Measurements from ENCODE around the gene FGF16. TPM values are rescaled to one million over a fixed set of nuclear protein-coding genes. Genes with fewer than 3 reads are reported as not detected.
"Not testable (repeated sequence)": the region's sequence is repeated elsewhere in the genome, so short reads cannot be mapped to it uniquely, and the experiment has no call there.

FGF16 gene
- polyA plus RNA-seq, 1 of the 3 experiments (the other 2 are of a cell fraction) = not detected

DNA sequence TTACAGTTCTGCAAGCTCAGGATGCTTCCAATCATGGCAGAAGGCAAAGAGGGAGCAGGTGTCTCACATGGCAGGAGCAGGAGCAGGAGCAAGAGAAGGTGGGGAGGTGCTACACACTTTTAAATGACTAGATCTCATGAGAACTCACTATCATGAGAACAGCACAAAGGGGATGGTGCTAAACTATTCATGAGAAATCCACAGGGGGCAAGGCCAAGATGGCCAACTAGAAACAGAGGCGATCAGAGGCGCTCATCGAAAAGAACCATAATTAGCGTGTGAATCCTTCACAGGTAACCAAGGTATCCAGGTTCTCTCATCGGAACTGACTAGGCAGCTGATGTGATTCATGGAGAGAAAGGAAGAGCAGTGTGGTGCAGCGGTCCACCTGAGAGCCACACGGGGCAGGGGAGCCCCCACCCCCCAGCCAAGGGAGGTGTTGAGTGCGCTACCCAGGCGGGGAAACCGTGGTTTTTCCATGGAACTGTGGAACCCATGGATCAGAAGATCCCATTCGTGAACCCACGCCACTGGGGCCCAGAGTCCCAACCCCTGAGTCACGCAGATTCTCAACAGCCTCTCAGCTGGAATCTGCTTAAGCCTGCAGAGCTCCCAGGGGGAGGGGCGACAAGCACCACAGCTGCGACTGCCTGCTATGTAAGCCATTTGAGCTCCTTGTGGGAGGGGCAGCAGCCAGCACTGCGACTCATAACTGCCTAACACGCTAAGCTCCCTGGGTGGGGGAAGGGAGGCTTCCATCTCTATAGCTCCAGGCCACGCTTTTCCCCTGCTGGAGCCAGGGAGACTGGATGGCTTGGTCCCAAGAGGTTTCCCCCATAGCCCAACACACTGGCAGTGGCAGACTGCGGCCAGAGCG, 46.7 kb downstream of the FGF16 start:
- H3K9me2 ChIP-seq = no peaks in the 10 kb centered on the region
- H3K27ac ChIP-seq (ENCODE audit: low read depth in 2 of 2, low read length in 1 of 2) = no peak overlapping the region
- H4K20me1 ChIP-seq (ENCODE audit: insufficient read depth) = no peaks in the 10 kb centered on the region
- ChIA-PET POLR2A (no interaction called here), CTCF (no interaction called here)
- no peaks in the 10 kb centered on the region for H3F3A ChIP-seq (replicated peaks; ENCODE audit: insufficient read depth)
- no peak for TF ChIP-seq JUND (IDR thresholded peaks at IDR 0.05)
- TF ChIP-seq MXI1 (IDR thresholded peaks at IDR 0.05; ENCODE audit: low read depth, low read length) = no peak
- no peak for TF ChIP-seq EZH2phosphoT487 (IDR thresholded peaks at IDR 0.05; ENCODE audit: borderline replicate concordance, low read depth)
- TF ChIP-seq, protein P1, sequence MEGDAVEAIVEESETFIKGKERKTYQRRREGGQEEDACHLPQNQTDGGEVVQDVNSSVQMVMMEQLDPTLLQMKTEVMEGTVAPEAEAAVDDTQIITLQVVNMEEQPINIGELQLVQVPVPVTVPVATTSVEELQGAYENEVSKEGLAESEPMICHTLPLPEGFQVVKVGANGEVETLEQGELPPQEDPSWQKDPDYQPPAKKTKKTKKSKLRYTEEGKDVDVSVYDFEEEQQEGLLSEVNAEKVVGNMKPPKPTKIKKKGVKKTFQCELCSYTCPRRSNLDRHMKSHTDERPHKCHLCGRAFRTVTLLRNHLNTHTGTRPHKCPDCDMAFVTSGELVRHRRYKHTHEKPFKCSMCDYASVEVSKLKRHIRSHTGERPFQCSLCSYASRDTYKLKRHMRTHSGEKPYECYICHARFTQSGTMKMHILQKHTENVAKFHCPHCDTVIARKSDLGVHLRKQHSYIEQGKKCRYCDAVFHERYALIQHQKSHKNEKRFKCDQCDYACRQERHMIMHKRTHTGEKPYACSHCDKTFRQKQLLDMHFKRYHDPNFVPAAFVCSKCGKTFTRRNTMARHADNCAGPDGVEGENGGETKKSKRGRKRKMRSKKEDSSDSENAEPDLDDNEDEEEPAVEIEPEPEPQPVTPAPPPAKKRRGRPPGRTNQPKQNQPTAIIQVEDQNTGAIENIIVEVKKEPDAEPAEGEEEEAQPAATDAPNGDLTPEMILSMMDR (IDR thresholded peaks at IDR 0.05) = no peak
- 0 out of 2 replicates have a peak, but pooled peaks have one; percentile 12 for TF ChIP-seq TCF12 (IDR thresholded peaks at IDR 0.05)
- no peak for TF ChIP-seq RAD21 (IDR thresholded peaks at IDR 0.05; ENCODE audit: low read length)
- TF ChIP-seq, protein P2, sequence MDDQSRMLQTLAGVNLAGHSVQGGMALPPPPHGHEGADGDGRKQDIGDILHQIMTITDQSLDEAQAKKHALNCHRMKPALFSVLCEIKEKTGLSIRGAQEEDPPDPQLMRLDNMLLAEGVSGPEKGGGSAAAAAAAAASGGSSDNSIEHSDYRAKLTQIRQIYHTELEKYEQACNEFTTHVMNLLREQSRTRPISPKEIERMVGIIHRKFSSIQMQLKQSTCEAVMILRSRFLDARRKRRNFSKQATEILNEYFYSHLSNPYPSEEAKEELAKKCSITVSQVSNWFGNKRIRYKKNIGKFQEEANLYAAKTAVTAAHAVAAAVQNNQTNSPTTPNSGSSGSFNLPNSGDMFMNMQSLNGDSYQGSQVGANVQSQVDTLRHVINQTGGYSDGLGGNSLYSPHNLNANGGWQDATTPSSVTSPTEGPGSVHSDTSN (IDR thresholded peaks at IDR 0.05) = no peak
- H3K36me3 ChIP-seq (replicated peaks in 1 of 2; ENCODE audit: control insufficient read depth in 1 of 2, insufficient read depth in 2 of 2, low read length in 1 of 2) = no peaks in the 10 kb centered on the region
- no peaks in the 10 kb centered on the region for H3K79me2 ChIP-seq (ENCODE audit: insufficient read depth)
- H3K9me3 ChIP-seq = no peaks in the 10 kb centered on the region
- no peak overlapping the region for H2AFZ ChIP-seq (ENCODE audit: low read depth)
- WGBS (ENCODE audit: low lambda C conversion rate) = 32% methylated on average over 18 of the region's 20 CpGs
- peaks cover 0 to 4% of the 10 kb centered on the region in 2 experiments; a peak in 1 of 4 replicates for H3K4me1 ChIP-seq (ENCODE audit: control insufficient read depth in 1 of 2, insufficient read depth in 2 of 2, low read depth in 1 of 2, low read length in 1 of 2)
- H3K4me2 ChIP-seq = no peak overlapping the region
- H3K4me3 ChIP-seq (ENCODE audit: low read depth in 2 of 2, low read length in 1 of 2) = no peak overlapping the region
- no peaks in the 10 kb centered on the region for H3K27me3 ChIP-seq (ENCODE audit: insufficient read depth)
- no peak overlapping the region for H3K9ac ChIP-seq
- no peak for DNase-seq

DNA sequence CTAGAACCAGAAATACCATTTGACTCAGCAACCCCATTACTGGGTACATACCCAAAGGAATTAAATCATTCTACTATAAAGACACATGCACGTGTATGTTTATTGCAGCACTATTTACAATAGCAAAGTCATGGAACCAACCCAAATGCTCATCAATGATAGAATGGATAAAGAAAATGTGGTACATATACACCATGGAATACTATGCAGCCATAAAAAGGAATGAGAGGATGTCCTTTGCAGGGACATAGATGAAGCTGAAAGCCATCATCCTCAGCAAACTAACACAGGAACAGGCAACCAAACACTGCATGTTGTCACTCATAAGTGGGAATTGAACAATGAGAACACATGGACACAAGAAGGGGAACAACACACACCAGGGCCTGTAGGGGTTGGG, 53.0 kb downstream of the FGF16 start:
- H3K9me2 ChIP-seq; H3K4me3 ChIP-seq (ENCODE audit: low read depth in 2 of 2, low read length in 1 of 2); DNase-seq; H3K9ac ChIP-seq; CTCF ChIA-PET; H3K4me1 ChIP-seq (ENCODE audit: control insufficient read depth in 1 of 2, insufficient read depth in 2 of 2, low read depth in 1 of 2, low read length in 1 of 2); H3K4me2 ChIP-seq; H3K36me3 ChIP-seq (replicated peaks in 1 of 2; ENCODE audit: control insufficient read depth in 1 of 2, insufficient read depth in 2 of 2, low read length in 1 of 2); H3K27ac ChIP-seq (ENCODE audit: low read depth in 2 of 2, low read length in 1 of 2); H3K27me3 ChIP-seq (ENCODE audit: insufficient read depth); H3K79me2 ChIP-seq (ENCODE audit: insufficient read depth); POLR2A ChIA-PET; H2AFZ ChIP-seq (ENCODE audit: low read depth); H3K9me3 ChIP-seq; H4K20me1 ChIP-seq (ENCODE audit: insufficient read depth); H3F3A ChIP-seq (replicated peaks; ENCODE audit: insufficient read depth): not testable (repeated sequence)
- WGBS (ENCODE audit: low lambda C conversion rate) = 36% methylated on average over 1 of the region's 1 CpG
